GM12878 (cell line): ENCODE measurements around the gene LINGO1. TPM values are rescaled to one million over a fixed set of nuclear protein-coding genes. Genes with fewer than 3 reads are reported as not detected.

Source experiments
- ATAC-seq: fragments of 200-7000 bp; cut with Tn5 transposase; 3 replicates; pipeline ENCODE4 v1.9.1; 2020; ENCODE audit warnings: mild to moderate bottlenecking, moderate library complexity
- BruUV-seq: library from RNA; stranded (reverse); fragments of 400-500 nt; replicated peaks from 2 replicates; lab custom pipeline; 2021; lab: Mats Ljungman, UMichigan
- CTCF ChIA-PET: fragments of 300-600 bp; sonication (Branson Sonifier 250); formaldehyde crosslinking; extraction: SDS; loops from one replicate; lab custom pipeline; 2021; ENCODE audit warnings: inconsistent platforms; lab: Yijun Ruan, JAX
- POLR2A ChIA-PET: fragments of 350-600 bp; formaldehyde crosslinking; extraction: SDS; loops from one replicate; lab custom pipeline; 2021; ENCODE audit warnings: inconsistent platforms; lab: Charles Lee
- RAD21 ChIA-PET: fragments of 300-600 bp; sonication (Branson Sonifier 250); formaldehyde crosslinking; loops from one replicate; lab custom pipeline; 2023; ENCODE audit warnings: antibody characterized with exemption; ENCODE audit not compliant: unreplicated experiment; lab: Charles Lee
- SMC1A ChIA-PET: fragments of 300-600 bp; sonication (Branson Sonifier 250); formaldehyde crosslinking; loops from one replicate; lab custom pipeline; 2023; ENCODE audit not compliant: unreplicated experiment, uncharacterized antibody; lab: Charles Lee
- DNase-seq: peaks from one replicate; pipeline ENCODE4 v3.0.0-alpha.2; 2011; ENCODE audit warnings: low read depth, low spot score
- FAIRE-seq: peaks from 3 replicates; lab custom pipeline; 2011; peaks lifted over from hg19 to GRCh38; lab: Jason Lieb, UNC
- H2AFZ ChIP-seq: 2 replicates; pipeline ENCODE4 v1.6.0; 2011; ENCODE audit warnings: low read depth, low read length, control low read depth; ENCODE audit not compliant: control insufficient read depth
- H3K27ac ChIP-seq: 2 replicates; pipeline ENCODE4 v1.5.1; 2011; ENCODE audit warnings: control low read depth; ENCODE audit not compliant: control insufficient read depth, insufficient read depth
- H3K27me3 ChIP-seq, 2 experiments: replicated peaks in 1 of 2; 2 replicates each; pipeline versions ENCODE4 v1.6.0 to v1.6.1; 2011; ENCODE audit warnings: low read length in 1 of 2; ENCODE audit not compliant: control insufficient read depth in 2 of 2, insufficient read depth in 2 of 2
- H3K36me3 ChIP-seq, 2 experiments: 2 replicates each; pipeline ENCODE4 v1.5.1; 2011; ENCODE audit warnings: low read length in 1 of 2; ENCODE audit not compliant: control insufficient read depth in 2 of 2, insufficient read depth in 2 of 2
- H3K4me1 ChIP-seq: 2 replicates; pipeline ENCODE4 v1.6.1; 2011; ENCODE audit warnings: mild to moderate bottlenecking, low read length, moderate library complexity, mixed read lengths; ENCODE audit not compliant: control insufficient read depth, insufficient read depth
- H3K4me2 ChIP-seq: 2 replicates; pipeline ENCODE4 v1.6.0; 2011; ENCODE audit warnings: control low read depth; ENCODE audit not compliant: control insufficient read depth, insufficient read depth
- H3K4me3 ChIP-seq: fragments of 200-600 bp; sonication (generic); 2 replicates; pipeline ENCODE4 v1.5.1; 2016
- H3K79me2 ChIP-seq: 2 replicates; pipeline ENCODE4 v1.6.0; 2011; ENCODE audit warnings: low read length; ENCODE audit not compliant: control insufficient read depth, insufficient read depth
- H3K9ac ChIP-seq: 2 replicates; pipeline ENCODE4 v1.8.0; 2011; ENCODE audit warnings: low read length, control low read depth, mixed read lengths; ENCODE audit not compliant: control insufficient read depth, insufficient read depth
- H3K9me3 ChIP-seq: replicated peaks from 3 replicates; pipeline ENCODE4 v1.5.1; 2011; ENCODE audit warnings: mild to moderate bottlenecking, low read length; ENCODE audit not compliant: control insufficient read depth, insufficient read depth
- H4K20me1 ChIP-seq: 2 replicates; pipeline ENCODE4 v1.6.0; 2011; ENCODE audit not compliant: control insufficient read depth, insufficient read depth
- CBFB ChIP-seq: IDR thresholded peaks from 2 replicates; pipeline ENCODE4 v1.6.1; 2016; ENCODE audit warnings: antibody characterized with exemption, low read depth
- CTCF ChIP-seq, 3 experiments: IDR thresholded peaks in 2 of 3; conservative IDR thresholded peaks in 1 of 3; 2 replicates each; pipeline ENCODE4 v1.5.1; 2011; ENCODE audit warnings: low read depth in 3 of 3, low read length in 3 of 3, mild to moderate bottlenecking in 3 of 3, control low read depth in 2 of 3, moderate library complexity in 2 of 3, inconsistent platforms in 1 of 3, mixed read lengths in 1 of 3; ENCODE audit not compliant: control insufficient read depth in 2 of 3, insufficient read depth in 1 of 3; ENCODE audit errors: extremely low read depth in 1 of 3
- LARP7 ChIP-seq: fragments of 450-650 bp; IDR thresholded peaks from 2 replicates; pipeline ENCODE4 v1.6.1; 2017; ENCODE audit warnings: mild to moderate bottlenecking
- MEF2B ChIP-seq: fragments of 450-650 bp; IDR thresholded peaks from 2 replicates; pipeline ENCODE4 v1.6.1; 2018; ENCODE audit warnings: mild to moderate bottlenecking, moderate library complexity; ENCODE audit not compliant: partially characterized antibody, poor library complexity, severe bottlenecking
- MTA3 ChIP-seq: IDR thresholded peaks from 2 replicates; pipeline ENCODE4 v1.6.1; 2012; ENCODE audit warnings: low read length, inconsistent platforms, borderline replicate concordance
- NBN ChIP-seq: fragments of 450-650 bp; IDR thresholded peaks from 2 replicates; pipeline ENCODE4 v1.6.1; 2016
- NFIC ChIP-seq: IDR thresholded peaks from 2 replicates; pipeline ENCODE4 v1.6.1; 2012; ENCODE audit warnings: low read depth, mild to moderate bottlenecking, inconsistent platforms, low read length, moderate library complexity
- NFYB ChIP-seq: IDR thresholded peaks from 2 replicates; pipeline ENCODE4 v1.6.1; 2011; ENCODE audit warnings: low read depth, mild to moderate bottlenecking, low read length, improper control_type of control experiment, moderate library complexity; ENCODE audit not compliant: insufficient read depth
- NR2F1 ChIP-seq: fragments of 450-650 bp; conservative IDR thresholded peaks from 2 replicates; pipeline ENCODE4 v1.6.1; 2017; ENCODE audit warnings: mild to moderate bottlenecking
- RB1 ChIP-seq: fragments of 450-650 bp; formaldehyde crosslinking; IDR thresholded peaks from 2 replicates; pipeline ENCODE4 v1.6.1; 2017; ENCODE audit warnings: mild to moderate bottlenecking, borderline replicate concordance
- SMAD1 ChIP-seq: fragments of 450-650 bp; IDR thresholded peaks from 2 replicates; pipeline ENCODE4 v1.6.1; 2018; ENCODE audit warnings: mild to moderate bottlenecking, low read depth; ENCODE audit not compliant: partially characterized antibody
- SREBF2 ChIP-seq: IDR thresholded peaks from 2 replicates; pipeline ENCODE4 v1.6.1; 2012; ENCODE audit warnings: mild to moderate bottlenecking, low read length
- STAT3 ChIP-seq: IDR thresholded peaks from 2 replicates; pipeline ENCODE4 v1.6.1; 2011; ENCODE audit warnings: low read depth, low read length, improper control_type of control experiment
- USF2 ChIP-seq: IDR thresholded peaks from 2 replicates; pipeline ENCODE4 v1.6.1; 2011; ENCODE audit warnings: low read depth, low read length, improper control_type of control experiment, borderline replicate concordance
- ZNF207 ChIP-seq: fragments of 450-650 bp; IDR thresholded peaks from 2 replicates; pipeline ENCODE4 v1.6.1; 2014; ENCODE audit warnings: antibody characterized with exemption, mild to moderate bottlenecking, borderline replicate concordance
- ZNF217 ChIP-seq: fragments of 450-650 bp; IDR thresholded peaks from 2 replicates; pipeline ENCODE4 v1.6.1; 2017; ENCODE audit warnings: antibody characterized with exemption, mild to moderate bottlenecking
- ZNF24 ChIP-seq: fragments of 450-650 bp; IDR thresholded peaks from 2 replicates; pipeline ENCODE4 v1.6.1; 2017; ENCODE audit warnings: antibody characterized with exemption, mild to moderate bottlenecking
- WGBS: methylation state at CpG from one replicate; pipeline ENCODE4 v1.1.6; 2016; ENCODE audit warnings: low lambda C conversion rate; ENCODE audit not compliant: insufficient replicate concordance, insufficient coverage; ENCODE audit errors: missing lambda C conversion rate; 5-methylcytosine and 5-hydroxymethylcytosine counted together
- in situ Hi-C: fragments of 300-500 bp; cut with MboI; formaldehyde crosslinking; loops from 9 replicates; pipeline ENCODE4 v1.14.3; 2018; ENCODE audit warnings: mixed read lengths
- intact Hi-C: fragments of 100-400 bp; cut with micrococcal nuclease; formaldehyde crosslinking; loops from one replicate; pipeline ENCODE4 v1.14.2; 2022; ENCODE audit not compliant: unreplicated experiment
- polyA plus RNA-seq, 11 experiments: library from polyadenylated mRNA; depleted of rRNA in 4 of 11; unstranded in 6 of 11; stranded (reverse) in 5 of 11; fragments of >200 nt; fragmentation: Nextera tagmentation in 4 of 11; fragmentation: Illumina TruSeq in 1 of 11; extraction: Ambion mirVana in 4 of 11; extraction: Trizol in 1 of 11; gene quantifications; 1 replicate in 1 of 11; 2 replicates in 10 of 11; pipeline versions ENCODE4 v1.2.1 to v1.2.3, GENCODE V29; 2011 to 2016; ENCODE audit warnings: inconsistent platforms in 2 of 11, missing spikeins in 2 of 11, low read depth in 1 of 11
- total RNA-seq, 4 experiments: library from RNA; depleted of rRNA in 3 of 4; stranded (reverse); fragments of >200 nt in 3 of 4; fragmentation: Illumina TruSeq in 1 of 4; extraction: Trizol in 1 of 4; gene quantifications; 2 replicates each; pipeline versions ENCODE4 v1.2.1 to v1.2.3, GENCODE V29; 2013 to 2021
- TF ChIP-seq, protein P1 (sequence below): fragments of 450-650 bp; IDR thresholded peaks from 2 replicates; pipeline ENCODE4 v1.6.1; 2017; ENCODE audit warnings: mild to moderate bottlenecking
- TF ChIP-seq, protein P2 (sequence below): IDR thresholded peaks from 2 replicates; pipeline ENCODE4 v1.6.1; 2011; ENCODE audit warnings: borderline replicate concordance, low read depth, mild to moderate bottlenecking, moderate library complexity, mixed read lengths, low read length; ENCODE audit not compliant: insufficient read depth; ENCODE audit errors: extremely low read length

LINGO1 gene
- total and polyA plus RNA-seq, 10 of the 15 experiments (the other 5 are each of a cell fraction or from before 2014, with no cell fraction given) = 0.04 to 3.9 (median 0.17) TPM; not detected in 6

GRCh38 chr15:77639431-77639830 lies 6.7 kb upstream of the LINGO1 start:
- ATAC-seq = no peak
- DNase-seq = no peak
- no peak for FAIRE-seq
- H3K4me3 ChIP-seq = no peak overlapping the region
- H3K36me3 ChIP-seq = no peaks in the 10 kb centered on the region
- WGBS = 60% methylated on average over 12 of the region's 12 CpGs
- in situ Hi-C loops = loop anchor here (25.0 kb wide), 1 partner anchor 173 kb away; no protein-coding TSS in a partner anchor
- BruUV-seq = no TSS peak
- RAD21 ChIA-PET = no interaction called here
- POLR2A ChIA-PET = no interaction called here
- no peak overlapping the region for H3K4me2 ChIP-seq
- TF ChIP-seq, protein P1, sequence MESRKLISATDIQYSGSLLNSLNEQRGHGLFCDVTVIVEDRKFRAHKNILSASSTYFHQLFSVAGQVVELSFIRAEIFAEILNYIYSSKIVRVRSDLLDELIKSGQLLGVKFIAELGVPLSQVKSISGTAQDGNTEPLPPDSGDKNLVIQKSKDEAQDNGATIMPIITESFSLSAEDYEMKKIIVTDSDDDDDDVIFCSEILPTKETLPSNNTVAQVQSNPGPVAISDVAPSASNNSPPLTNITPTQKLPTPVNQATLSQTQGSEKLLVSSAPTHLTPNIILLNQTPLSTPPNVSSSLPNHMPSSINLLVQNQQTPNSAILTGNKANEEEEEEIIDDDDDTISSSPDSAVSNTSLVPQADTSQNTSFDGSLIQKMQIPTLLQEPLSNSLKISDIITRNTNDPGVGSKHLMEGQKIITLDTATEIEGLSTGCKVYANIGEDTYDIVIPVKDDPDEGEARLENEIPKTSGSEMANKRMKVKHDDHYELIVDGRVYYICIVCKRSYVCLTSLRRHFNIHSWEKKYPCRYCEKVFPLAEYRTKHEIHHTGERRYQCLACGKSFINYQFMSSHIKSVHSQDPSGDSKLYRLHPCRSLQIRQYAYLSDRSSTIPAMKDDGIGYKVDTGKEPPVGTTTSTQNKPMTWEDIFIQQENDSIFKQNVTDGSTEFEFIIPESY = no peak
- TF ChIP-seq MTA3 (no peak), USF2 (no peak), CTCF (IDR thresholded peaks at IDR 0.05 in 2 of 3, conservative IDR thresholded peaks at IDR 0.05 in 1 of 3; ENCODE audit: control insufficient read depth in 2 of 3, extremely low read depth in 1 of 3, insufficient read depth in 1 of 3, low read depth in 3 of 3, low read length in 3 of 3) (no peak), RB1 (no peak), SREBF2 (no peak), NR2F1 (no peak), SMAD1 (no peak), LARP7 (no peak), ZNF24 (no peak), STAT3 (no peak), NBN (no peak), ZNF207 (no peak), NFYB (no peak), NFIC (no peak), MEF2B (no peak), CBFB (no peak), ZNF217 (no peak)
- TF ChIP-seq, protein P2, sequence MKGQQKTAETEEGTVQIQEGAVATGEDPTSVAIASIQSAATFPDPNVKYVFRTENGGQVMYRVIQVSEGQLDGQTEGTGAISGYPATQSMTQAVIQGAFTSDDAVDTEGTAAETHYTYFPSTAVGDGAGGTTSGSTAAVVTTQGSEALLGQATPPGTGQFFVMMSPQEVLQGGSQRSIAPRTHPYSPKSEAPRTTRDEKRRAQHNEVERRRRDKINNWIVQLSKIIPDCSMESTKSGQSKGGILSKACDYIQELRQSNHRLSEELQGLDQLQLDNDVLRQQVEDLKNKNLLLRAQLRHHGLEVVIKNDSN = no peak
- H3K27ac ChIP-seq = no peak overlapping the region
- SMC1A ChIA-PET = no interaction called here
- H3K4me1 ChIP-seq = no peaks in the 10 kb centered on the region
- H3K9ac ChIP-seq = no peak overlapping the region
- intact Hi-C loops = no loop called here
- H2AFZ ChIP-seq = no peak overlapping the region
- no peaks in the 10 kb centered on the region for H3K9me3 ChIP-seq
- H3K79me2 ChIP-seq = no peaks in the 10 kb centered on the region
- peaks cover 4% of the 10 kb centered on the region in 2 experiments for H3K27me3 ChIP-seq
- H4K20me1 ChIP-seq = no peaks in the 10 kb centered on the region
- CTCF ChIA-PET = interaction anchor here (1.3 kb wide), 1 partner anchor 182 kb away, joined by 5 read pairs; no protein-coding TSS in a partner anchor
